ENCODE results near the gene KDM5B.

The KDM5B gene

GRCh38 chr1:202802998-202803932 is 5.0 kb downstream of the KDM5B start:
- H3K9me3 ChIP-seq (ENCODE audit: insufficient read depth, low read length, severe bottlenecking) = no peaks in the 10 kb centered on the region
- ATAC-seq (ENCODE audit: insufficient read depth, low read depth) = no peak
- TF ChIP-seq CTCF (IDR thresholded peaks at IDR 0.05; ENCODE audit: borderline replicate concordance, extremely low read depth, low read length, poor library complexity, severe bottlenecking) (no peak), EZH2 (IDR thresholded peaks at IDR 0.05; ENCODE audit: borderline replicate concordance, low read depth, low read length, severe bottlenecking) (no peak)
- no peak for DNase-seq
- H3K4me1 ChIP-seq (ENCODE audit: insufficient read depth, low read length) = peaks cover 7% of the 10 kb centered on the region
- H4K20me1 ChIP-seq (ENCODE audit: insufficient read depth, low read length) = no peaks in the 10 kb centered on the region
- H3K27ac ChIP-seq (ENCODE audit: low read length) = no peak overlapping the region
- H3K9ac ChIP-seq (ENCODE audit: low read depth, low read length) = no peak overlapping the region
- peaks cover 49% of the 10 kb centered on the region for H3K27me3 ChIP-seq (ENCODE audit: insufficient read depth, low read length, poor library complexity)
- H3K4me2 ChIP-seq (ENCODE audit: insufficient read depth, low read length) = no peak overlapping the region
- H3K79me2 ChIP-seq (ENCODE audit: insufficient read depth, low read length) = no peaks in the 10 kb centered on the region
- H3K4me3 ChIP-seq (ENCODE audit: low read depth in 1 of 2, low read length in 2 of 2) = no peak overlapping the region
- no peak overlapping the region for H2AFZ ChIP-seq (ENCODE audit: low read depth, low read length)
- H3K36me3 ChIP-seq (ENCODE audit: insufficient read depth, low read length) = no peaks in the 10 kb centered on the region

- Histone ChIP-seq H4K20me1 (ENCODE audit: insufficient read depth, low read length) (no peaks in the 10 kb centered on the region), H3K9ac (ENCODE audit: low read depth, low read length) (no peak overlapping the region), H2AFZ (ENCODE audit: low read depth, low read length) (no peak overlapping the region), H3K79me2 (ENCODE audit: insufficient read depth, low read length) (no peaks in the 10 kb centered on the region), H3K27me3 (ENCODE audit: insufficient read depth, low read length, poor library complexity) (peaks cover 36% of the 10 kb centered on the region), H3K4me3 (ENCODE audit: low read depth in 1 of 2, low read length in 2 of 2) (no peak overlapping the region), H3K9me3 (ENCODE audit: insufficient read depth, low read length, severe bottlenecking) (no peaks in the 10 kb centered on the region), H3K4me1 (ENCODE audit: insufficient read depth, low read length) (no peaks in the 10 kb centered on the region), H3K36me3 (ENCODE audit: insufficient read depth, low read length) (no peaks in the 10 kb centered on the region), H3K4me2 (ENCODE audit: insufficient read depth, low read length) (no peak overlapping the region), H3K27ac (ENCODE audit: low read length) (no peak overlapping the region)
- TF ChIP-seq EZH2 (IDR thresholded peaks at IDR 0.05; ENCODE audit: borderline replicate concordance, low read depth, low read length, severe bottlenecking) (no peak), CTCF (IDR thresholded peaks at IDR 0.05; ENCODE audit: borderline replicate concordance, extremely low read depth, low read length, poor library complexity, severe bottlenecking) (no peak)
- ATAC-seq (ENCODE audit: insufficient read depth, low read depth) = no peak
- DNase-seq = no peak
These were observed 6.2 kb downstream of the KDM5B start for GRCh38 chr1:202802034-202802433.

- H3K27me3 ChIP-seq (ENCODE audit: insufficient read depth, low read length, poor library complexity) = peaks cover 28% of the 10 kb centered on the region
- ATAC-seq (ENCODE audit: insufficient read depth, low read depth) (no peak), DNase-seq (no peak)
These were observed 7.0 kb downstream of the KDM5B start for GRCh38 chr1:202801175-202801574.

More at GRCh38 chr1:202801175-202801574, 7.0 kb downstream of the KDM5B start:
- H3K27ac ChIP-seq (ENCODE audit: low read length) = no peak overlapping the region
- H3K9me3 ChIP-seq (ENCODE audit: insufficient read depth, low read length, severe bottlenecking) = no peaks in the 10 kb centered on the region
- no peak overlapping the region for H3K9ac ChIP-seq (ENCODE audit: low read depth, low read length)
- no peak overlapping the region for H3K4me2 ChIP-seq (ENCODE audit: insufficient read depth, low read length)
- no peak overlapping the region for H3K4me3 ChIP-seq (ENCODE audit: low read depth in 1 of 2, low read length in 2 of 2)
- H3K4me1 ChIP-seq (ENCODE audit: insufficient read depth, low read length) = no peaks in the 10 kb centered on the region
- H3K36me3 ChIP-seq (ENCODE audit: insufficient read depth, low read length) = no peaks in the 10 kb centered on the region
- TF ChIP-seq CTCF (IDR thresholded peaks at IDR 0.05; ENCODE audit: borderline replicate concordance, extremely low read depth, low read length, poor library complexity, severe bottlenecking) = no peak
- no peak for TF ChIP-seq EZH2 (IDR thresholded peaks at IDR 0.05; ENCODE audit: borderline replicate concordance, low read depth, low read length, severe bottlenecking)
- no peak overlapping the region for H2AFZ ChIP-seq (ENCODE audit: low read depth, low read length)
- no peaks in the 10 kb centered on the region for H4K20me1 ChIP-seq (ENCODE audit: insufficient read depth, low read length)
- no peaks in the 10 kb centered on the region for H3K79me2 ChIP-seq (ENCODE audit: insufficient read depth, low read length)
